ENCODE data around the gene PLIN1. TPM values are rescaled to one million over a fixed set of nuclear protein-coding genes. Genes with fewer than 3 reads are reported as not detected.

The PLIN1 gene
- total and polyA plus RNA-seq, 9 of the 15 experiments (the other 6 are each of a cell fraction or from before 2014, with no cell fraction given) = not detected

GRCh38 chr15:89630974-89631901 lies 47.9 kb downstream of the PLIN1 start:
- 89% methylated on average over 29 of the region's 30 CpGs for WGBS (ENCODE audit: insufficient coverage, low coverage, missing lambda C conversion rate)
- Histone ChIP-seq H3K9me3 (replicated peaks; ENCODE audit: control insufficient read depth, insufficient read depth, low read depth, low read length) (peaks cover 5% of the 10 kb centered on the region; the same call in 1 of the 2 replicates), H3K4me1 (replicated peaks in 1 of 2; ENCODE audit: control insufficient read depth in 2 of 2, insufficient read depth in 2 of 2, low read length in 2 of 2) (no peaks in the 10 kb centered on the region; a peak in 1 of 5 replicates), H3K79me2 (ENCODE audit: control insufficient read depth, insufficient read depth, low read length) (no peaks in the 10 kb centered on the region), H3K4me3 (no peak overlapping the region), H2AFZ (ENCODE audit: low read depth, low read length) (no peak overlapping the region), H3K27me3 (ENCODE audit: control insufficient read depth in 2 of 2, insufficient read depth in 2 of 2, low read length in 2 of 2) (no peaks in the 10 kb centered on the region), H3K9ac (ENCODE audit: insufficient read depth in 1 of 2, low read depth in 2 of 2, low read length in 2 of 2) (no peak overlapping the region), H3K27ac (ENCODE audit: extremely low read depth, low read depth, low read length) (no peak overlapping the region), H3K9me1 (ENCODE audit: control insufficient read depth, insufficient read depth, low read length) (no peaks in the 10 kb centered on the region), H3K4me2 (ENCODE audit: insufficient read depth, low read length) (no peak overlapping the region), H4K20me1 (replicated peaks; ENCODE audit: control insufficient read depth, insufficient read depth, low read length) (no peaks in the 10 kb centered on the region), H3K36me3 (ENCODE audit: control insufficient read depth, insufficient read depth, low read length) (peaks cover 59% of the 10 kb centered on the region)
- no TSS peak for BruUV-seq (replicated peaks)
- in situ Hi-C loops (cut with MboI) = no loop called here
- ChIA-PET POLR2A (interaction anchor here (0.5 to 1.3 kb wide), 3 partner anchors 10 to 21 kb away, joined by 3 read pairs; no protein-coding TSS in a partner anchor), CTCF (ENCODE audit: low intra/inter-chr PET ratio) (no interaction called here)
- intact Hi-C loops (cut with micrococcal nuclease) = no loop called here
- ATAC-seq (peak; percentile 50), DNase-seq (ENCODE audit: extremely low read depth in 1 of 4, low spot score in 3 of 4) (peak in 1 of 4 experiments; percentile 7), FAIRE-seq (no peak)
- TF ChIP-seq FIP1L1 (IDR thresholded peaks at IDR 0.05; ENCODE audit: low read depth, low read length, poor library complexity, severe bottlenecking) (no peak), GTF2E2 (tag; IDR thresholded peaks at IDR 0.05) (no peak), RBFOX2 (IDR thresholded peaks at IDR 0.05; ENCODE audit: low read depth, low read length) (no peak), POLR2A (conservative IDR thresholded peaks at IDR 0.05) (peak; percentile 31; the same call in 1 of the 2 replicates), KDM2B (CRISPR knock-in tag; IDR thresholded peaks at IDR 0.05) (no peak), ZNF449 (CRISPR knock-in tag; IDR thresholded peaks at IDR 0.05) (no peak), CSDE1 (IDR thresholded peaks at IDR 0.05) (no peak), POLR2G (IDR thresholded peaks at IDR 0.05; ENCODE audit: low read depth, low read length) (peak; percentile 75), SUPT5H (IDR thresholded peaks at IDR 0.05) (peak; percentile 23), RBM22 (IDR thresholded peaks at IDR 0.05; ENCODE audit: low read depth, low read length, poor library complexity, severe bottlenecking) (peak; percentile 69), ZBTB33 (CRISPR knock-in tag; IDR thresholded peaks at IDR 0.05) (0 out of 2 replicates have a peak, but pooled peaks have one; percentile 12), ZNF280B (CRISPR knock-in tag; IDR thresholded peaks at IDR 0.05) (no peak), SRSF3 (IDR thresholded peaks at IDR 0.05; ENCODE audit: insufficient read depth, low read length) (no peak), ZNF12 (CRISPR knock-in tag; IDR thresholded peaks at IDR 0.05) (no peak), SMARCC2 (IDR thresholded peaks at IDR 0.05; ENCODE audit: low read depth) (no peak), CXXC5 (CRISPR knock-in tag; IDR thresholded peaks at IDR 0.05) (no peak), TAL1 (IDR thresholded peaks at IDR 0.05) (no peak), ZNF551 (CRISPR knock-in tag; IDR thresholded peaks at IDR 0.05) (no peak)
